HG03045 (cell line): ENCODE measurements around the gene SEC16A.
A peak's percentile ranks its signal among the peaks of the same experiment; 100 is the strongest.
"Not testable (repeated sequence)": the region's sequence is repeated elsewhere in the genome, so short reads cannot be mapped to it uniquely, and the experiment has no call there.

Source experiments
- ATAC-seq: cut with Tn5 transposase; IDR thresholded peaks from one replicate; pipeline ENCODE4 v1.9.1; 2021; ENCODE audit warnings: mild to moderate bottlenecking, moderate library complexity; ENCODE audit not compliant: unreplicated experiment

SEC16A gene

DNA sequence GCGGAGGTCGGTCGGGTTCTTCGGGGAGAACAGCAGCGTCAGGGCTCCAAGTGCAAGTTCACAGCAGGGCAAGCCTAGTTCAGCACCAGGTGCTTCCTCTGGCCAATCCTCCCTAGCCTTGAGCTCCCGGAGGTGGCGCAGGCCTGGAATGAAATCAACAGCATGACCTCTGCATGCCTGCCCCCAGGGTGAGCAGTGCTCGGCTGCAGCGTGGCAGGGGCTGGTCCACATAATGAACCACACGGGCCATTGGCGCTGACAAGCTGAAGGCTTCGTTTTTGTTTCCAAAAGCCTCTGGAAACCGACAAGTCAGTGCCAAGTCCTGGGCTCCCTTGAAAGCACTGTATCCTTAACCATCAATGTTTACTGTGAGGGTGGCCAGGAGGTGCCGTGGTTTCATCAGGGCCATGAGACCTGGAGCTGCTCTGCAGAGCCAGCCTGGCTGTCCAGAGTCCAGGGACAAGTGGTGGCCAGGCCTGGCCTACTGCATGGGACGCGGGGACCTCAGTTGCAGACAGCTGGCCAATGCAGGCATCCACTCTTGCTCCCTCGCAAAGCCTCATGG lies 41.1 kb downstream of the SEC16A start:
- ATAC-seq = no peak

DNA sequence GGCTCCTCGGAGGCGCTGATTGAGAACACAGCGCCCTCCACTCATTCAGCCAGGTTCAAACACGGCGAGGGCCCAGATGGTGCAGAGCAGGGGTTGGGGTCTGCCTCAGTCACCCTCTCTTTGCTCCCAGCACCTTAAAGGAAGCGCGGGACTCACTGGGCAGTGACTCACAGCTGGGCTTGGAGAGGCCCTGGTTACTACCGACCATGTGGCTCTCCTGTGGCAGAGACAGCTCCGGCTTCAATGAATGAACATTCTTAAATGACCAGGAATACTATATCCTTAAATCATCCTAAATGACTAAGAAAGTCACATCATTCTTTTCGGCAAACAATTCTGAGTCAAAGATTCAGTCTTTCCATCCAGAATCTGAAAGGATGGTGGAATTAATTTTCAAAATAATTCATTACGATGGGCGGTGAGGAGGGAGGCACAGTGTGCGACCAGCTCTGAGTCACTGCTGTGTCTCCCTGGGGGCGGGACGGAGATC lies 41.6 kb downstream of the SEC16A start:
- ATAC-seq = no peak

DNA sequence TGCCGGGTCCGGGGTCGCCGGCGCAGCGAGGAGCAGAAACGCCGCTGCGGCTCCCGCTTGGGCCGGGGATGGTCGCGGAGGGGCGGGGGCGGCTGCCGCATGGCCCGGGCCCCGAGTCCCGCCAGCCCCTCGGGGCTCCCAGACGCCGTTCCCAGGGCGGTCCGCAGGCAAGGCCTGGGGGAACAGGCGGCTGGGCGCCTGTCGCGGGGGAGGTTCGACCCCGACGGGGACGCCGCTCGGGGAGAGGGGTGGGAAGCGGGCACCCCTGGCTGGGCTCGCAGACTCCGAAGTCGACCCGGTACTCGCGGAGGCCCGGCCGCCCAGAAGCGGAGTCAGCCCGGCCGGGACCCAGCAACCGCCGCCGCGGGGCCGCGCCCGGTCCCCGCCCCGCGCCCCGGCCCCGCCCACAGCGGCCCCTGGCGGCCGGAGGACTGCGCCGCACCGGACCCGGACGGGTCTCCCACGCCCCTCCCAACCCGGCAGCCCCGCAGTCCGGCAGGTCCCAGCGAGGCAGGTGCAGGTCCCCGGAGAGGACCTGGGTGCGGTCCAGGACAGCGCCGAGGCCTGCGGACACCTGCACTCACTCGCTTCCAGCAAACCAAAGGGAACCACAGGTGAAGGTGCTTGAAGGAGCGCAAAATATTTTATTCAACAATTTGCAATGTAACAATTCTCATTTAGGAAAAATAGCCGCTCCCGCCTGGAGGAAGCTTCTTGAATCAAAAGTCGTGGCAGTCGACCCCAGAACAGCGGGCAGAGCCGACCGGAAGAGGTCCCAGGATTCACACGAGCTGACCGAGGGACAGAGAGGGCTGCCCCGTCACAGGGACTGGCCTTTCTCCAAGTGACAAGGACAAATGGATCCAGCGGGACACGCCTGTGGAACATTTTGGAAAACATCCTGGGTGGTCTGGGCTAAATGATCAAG lies 43.1 kb downstream of the SEC16A start, which contains the start of gene INPP5E:
Gene INPP5E (minus strand): TSS at position 365 of the 928 bp plus-strand sequence. CDS start 426 bp downstream, outside the sequence.
- peak; percentile 64 for ATAC-seq

DNA sequence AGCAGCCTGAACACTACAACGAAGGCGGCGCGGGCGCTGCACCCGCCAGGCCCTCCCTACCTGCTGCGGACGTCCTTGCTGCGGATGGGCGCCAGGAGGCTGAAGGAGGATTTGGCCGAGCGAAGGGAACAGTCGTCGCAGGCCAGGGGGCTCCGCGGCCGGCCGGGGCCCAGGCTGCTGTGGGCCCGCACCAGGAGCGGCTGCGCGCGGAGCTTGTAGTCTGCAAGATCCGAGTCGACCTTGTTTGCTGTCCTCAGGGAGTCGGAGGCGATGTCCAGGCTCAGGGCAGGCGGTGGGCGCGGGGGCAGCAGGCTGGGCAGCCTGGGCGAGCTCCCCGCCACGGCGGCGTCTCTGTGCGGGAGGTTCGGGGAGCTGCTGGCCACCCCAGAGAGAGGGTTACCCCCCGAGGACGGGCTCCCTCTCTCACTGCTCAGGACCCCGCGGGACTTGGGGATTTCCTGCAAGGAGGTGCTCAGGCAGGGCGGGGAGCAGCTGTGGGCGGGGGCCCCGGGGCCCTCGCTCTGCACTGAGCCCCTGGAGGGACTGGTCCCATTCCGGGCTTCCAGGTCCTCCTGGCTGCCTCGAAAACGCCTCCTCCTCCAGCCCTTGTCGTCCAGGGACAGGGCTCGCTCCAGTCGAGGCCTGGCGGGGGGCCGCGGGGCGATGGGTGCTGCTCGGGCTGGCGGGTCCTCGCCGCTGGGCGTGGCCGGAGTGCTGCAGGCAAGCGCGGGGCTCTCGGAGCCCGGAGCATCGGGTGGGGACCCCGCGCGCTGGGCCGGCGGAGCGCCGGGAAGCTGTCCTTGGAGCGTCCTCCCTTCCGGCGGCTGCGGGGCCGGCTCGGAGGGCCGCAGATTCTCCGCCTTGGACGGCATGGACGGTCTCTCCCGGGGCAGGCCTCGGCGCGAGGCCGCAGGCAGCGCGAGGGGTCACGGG lies 44.0 kb downstream of the SEC16A start:
- ATAC-seq = peak; percentile 38

DNA sequence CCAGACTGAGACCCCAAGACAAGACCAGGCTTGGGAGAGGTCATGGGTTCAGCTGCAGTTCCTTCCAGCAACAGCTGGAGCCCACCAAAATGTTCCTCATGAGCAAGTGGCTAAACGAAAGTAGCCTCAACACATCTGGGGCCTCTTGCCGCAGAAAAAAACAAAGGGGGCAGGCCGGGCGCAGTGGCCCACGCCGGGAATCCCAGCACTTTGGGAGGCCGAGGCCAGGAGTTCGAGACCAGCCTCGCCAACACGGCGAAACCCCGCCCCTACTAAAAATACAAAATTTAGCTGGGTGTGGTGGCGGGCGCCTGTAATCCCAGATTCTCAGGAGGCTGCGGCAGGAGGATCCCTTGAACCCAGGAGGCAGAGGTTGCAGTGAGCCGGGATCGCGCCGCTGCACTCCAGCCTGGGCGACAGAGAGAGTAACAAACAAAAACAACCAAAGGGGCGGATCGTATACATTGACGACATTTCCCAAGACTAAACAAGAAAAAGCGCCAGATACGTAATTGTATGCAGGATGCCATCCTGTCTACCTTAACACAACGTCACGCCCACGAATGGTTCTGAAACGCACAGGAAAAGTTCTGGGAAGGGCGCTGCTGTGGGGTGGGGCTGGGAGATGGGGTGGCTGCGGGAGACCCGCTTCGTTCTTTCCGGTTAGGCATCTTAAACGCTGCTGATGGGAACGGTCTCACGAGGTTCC lies 44.8 kb downstream of the SEC16A start:
- no peak for ATAC-seq

DNA sequence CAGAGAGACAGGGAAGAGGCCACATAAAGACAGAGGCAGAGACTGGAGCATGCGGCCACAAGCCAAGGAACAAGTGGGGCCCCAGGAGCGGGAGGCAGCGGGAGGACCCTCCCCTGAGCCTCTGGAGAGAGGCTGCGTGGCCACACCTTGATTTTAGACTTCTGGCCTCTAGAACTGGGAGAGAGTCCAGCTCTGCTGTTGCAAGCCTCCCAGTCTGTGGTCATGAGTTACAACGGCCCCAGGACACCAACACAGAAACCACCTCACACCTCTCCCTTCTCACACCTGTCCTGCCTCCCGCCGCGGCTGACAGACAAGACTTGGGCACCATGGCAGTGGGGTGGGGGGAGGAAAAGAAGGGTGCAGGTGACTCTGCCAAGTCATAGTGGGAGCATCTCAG lies 45.4 kb downstream of the SEC16A start:
- ATAC-seq = no peak

DNA sequence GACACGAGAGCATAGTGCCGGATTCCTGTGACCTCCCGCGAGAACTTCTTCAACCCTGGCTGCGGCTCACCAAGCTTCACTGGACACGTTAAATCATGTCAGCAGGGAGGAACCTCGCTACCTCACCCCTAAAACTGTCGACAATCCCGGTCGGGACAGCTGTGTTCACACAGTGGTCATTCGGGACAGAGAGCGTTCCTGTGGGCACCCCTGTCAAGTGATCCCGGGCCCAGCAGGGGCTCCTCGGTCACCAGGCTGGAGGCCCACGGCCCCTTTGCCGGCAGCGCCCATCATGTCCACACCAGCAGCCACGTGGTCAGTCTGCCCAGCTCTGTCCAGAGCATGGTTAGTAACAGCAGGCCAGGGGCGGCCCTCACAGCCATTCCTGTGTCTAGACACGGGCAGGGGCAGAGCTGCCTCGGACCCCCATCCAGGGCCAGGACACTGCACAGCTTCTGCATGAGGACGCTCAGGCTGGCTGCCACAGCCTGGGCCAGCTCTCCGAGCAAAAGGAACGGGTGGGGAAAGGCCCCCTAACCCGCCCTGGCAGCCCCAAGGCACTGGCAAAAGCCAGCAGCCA lies 46.7 kb downstream of the SEC16A start:
- no peak for ATAC-seq

DNA sequence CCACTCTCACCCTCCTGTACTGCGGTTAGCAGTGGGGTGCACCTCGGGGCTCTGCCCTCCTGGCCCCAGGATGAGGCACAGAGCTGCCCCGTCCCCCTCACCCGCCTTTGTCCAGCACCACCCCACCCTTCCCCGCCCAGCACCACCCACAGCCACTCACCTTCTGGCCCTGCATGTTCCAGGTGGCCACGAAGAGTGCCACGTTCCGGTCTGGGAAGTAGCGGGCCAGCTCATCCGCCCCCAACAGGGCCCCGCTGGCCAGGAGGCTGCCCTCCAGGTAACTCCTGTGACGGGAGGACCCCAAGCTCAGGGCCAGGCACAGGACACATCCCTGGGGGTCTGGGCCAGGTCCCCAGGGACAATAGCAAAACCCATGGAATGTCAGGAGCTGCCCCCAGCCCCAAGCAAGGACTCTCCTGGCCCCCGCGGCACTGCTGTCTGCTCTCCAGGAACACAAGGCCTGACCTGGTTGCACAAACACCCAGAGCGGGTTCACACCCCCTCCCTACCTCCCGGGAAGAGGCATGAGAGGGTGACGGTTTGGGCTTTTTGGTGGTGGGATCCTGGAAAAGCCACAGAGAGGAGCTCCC lies 48.2 kb downstream of the SEC16A start:
- no peak for ATAC-seq

DNA sequence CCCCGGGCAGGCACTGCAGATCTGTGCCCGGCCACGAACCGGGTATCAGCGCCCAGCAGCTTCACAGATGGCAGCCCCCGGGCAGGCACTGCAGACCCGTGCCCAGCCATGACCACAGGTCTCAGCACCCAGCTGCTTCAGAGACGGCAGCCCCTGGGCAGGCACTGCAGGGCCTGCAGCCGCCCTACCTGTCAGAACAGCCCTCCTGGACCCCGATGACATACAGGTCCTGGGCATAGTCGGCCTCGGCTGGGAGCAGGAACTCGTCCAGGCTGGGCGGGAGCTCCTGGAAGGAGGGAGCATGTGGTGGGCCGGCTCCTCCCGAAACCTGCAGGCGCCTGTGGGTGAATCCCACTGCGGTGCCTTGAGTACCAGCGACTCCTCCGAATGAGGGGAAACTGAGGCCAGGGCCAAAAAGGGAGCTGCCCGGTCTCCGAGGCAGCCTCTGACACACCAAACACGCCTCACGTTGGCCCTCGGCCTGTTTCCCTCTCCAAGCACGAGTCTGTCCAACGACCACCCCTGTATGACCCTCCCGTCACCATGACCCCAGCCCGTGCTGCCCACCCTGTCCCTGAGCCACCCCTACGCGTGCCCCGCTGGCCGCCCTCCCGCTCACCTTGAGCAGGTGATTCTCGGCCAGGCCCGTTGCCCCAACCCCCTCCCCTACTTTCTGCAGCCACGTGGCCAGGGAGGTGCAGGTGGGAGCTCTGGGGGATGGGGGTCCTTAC lies 48.8 kb downstream of the SEC16A start:
- ATAC-seq = no peak

DNA sequence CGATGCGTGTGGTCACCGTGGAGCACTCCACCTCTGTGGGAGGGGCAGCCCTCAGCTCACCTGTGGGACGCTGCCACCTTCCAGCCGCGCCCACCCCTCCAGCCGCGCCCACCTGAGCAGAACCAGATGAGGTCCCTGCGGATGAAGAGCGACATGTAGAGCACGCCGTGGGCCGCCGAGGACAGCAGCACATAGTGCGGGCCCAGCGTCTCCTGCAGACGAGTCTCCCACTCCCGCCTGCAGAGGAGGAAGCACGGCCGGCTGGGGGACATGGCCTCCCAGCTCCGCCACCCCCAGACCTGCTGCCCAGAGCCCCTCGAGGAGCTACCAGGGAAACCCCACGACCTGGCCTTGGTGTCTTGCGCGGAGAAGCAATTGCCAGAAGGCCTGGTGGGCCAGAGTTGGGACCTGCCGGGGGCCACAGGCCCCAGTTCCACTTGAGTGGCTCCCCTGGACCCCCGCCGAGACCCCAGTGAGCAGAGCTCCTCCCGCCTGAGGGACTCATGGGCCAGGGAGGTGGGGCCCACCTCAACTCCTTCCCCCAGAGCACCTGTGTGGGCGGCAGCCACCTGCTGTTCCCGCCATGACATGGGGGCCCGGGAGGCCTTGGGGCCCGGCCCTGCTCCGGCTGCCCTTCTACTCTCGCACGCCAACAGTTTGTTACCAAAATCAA lies 49.7 kb downstream of the SEC16A start:
- no peak for ATAC-seq

DNA sequence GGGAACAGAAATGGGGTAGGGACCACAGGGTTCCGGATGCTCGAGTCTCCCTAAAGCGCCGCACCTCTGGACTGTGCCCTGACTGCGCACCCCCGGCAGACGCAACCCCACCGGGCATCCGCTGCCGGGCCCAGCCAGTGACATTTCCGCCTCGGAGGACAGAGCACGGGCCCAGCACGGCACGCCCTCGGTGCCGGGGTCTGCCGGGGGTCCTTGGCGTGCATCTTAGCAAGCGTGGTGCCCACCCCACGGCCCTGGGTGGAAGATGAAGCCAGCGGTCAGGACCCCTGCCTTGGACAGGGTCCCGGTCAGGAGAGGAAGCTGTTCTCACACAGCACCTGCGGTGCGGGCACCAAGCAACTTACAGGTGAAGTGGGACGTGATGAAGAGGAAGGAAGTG lies 50.2 kb downstream of the SEC16A start:
- no peak for ATAC-seq

DNA sequence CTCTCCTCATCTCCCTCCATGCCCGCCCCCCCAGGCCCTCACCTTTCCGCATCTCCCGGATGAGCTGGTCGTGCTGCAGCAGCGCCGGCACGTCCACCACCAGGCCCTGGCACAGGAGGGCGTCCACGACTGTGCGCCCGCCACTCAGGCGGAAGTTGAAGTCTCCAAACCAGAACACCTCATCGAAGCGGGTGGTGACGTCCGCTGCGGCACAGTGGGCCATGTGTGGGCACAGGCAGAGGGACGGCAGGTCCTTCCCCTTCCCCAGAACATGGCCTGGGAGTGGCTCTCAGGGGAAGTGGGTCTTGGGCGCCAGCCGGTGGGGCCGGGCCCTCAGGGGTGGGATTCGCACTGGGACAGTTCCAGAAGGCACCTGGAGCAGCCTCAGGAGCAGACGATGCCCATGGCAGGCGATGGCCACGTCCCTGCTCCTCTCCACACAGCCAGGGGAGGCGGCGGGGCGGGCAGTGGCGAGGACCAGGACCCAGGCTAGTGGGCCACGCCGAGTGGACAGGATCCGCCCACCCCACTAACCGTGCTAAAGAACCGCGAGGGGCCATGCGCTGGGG lies 51.0 kb downstream of the SEC16A start:
- no peak for ATAC-seq

DNA sequence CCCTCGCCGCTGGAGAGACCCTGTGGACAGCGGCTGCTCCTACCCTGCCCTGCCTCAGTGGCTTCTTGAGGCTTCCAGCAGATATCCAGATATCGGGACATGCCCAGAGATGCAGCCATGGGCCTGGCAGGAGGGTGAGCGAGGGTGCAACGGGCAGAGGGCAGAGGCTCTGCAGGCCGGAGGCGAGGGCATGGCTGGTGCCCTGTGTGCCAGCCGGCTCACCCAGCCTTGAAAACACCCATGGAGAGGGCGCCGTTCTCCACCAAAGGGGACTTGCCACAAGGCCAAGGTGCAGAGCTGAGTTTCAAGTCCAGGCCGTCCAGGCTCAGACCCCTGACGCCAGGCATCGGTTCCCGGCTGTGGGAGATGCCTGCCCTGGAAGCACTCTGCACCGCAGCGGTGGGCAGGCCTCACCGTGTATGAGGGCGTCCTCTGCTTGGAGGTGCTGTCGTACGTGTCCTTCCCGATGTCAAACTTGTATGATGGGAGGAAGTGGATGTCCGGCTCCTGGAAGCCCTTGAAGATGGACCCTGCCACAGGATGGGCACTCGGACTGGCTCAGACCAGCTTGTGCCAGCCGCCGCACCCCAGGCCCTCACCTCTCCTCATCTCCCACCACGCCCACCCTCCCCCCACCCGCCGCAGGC lies 52.1 kb downstream of the SEC16A start:
- no peak for ATAC-seq

DNA sequence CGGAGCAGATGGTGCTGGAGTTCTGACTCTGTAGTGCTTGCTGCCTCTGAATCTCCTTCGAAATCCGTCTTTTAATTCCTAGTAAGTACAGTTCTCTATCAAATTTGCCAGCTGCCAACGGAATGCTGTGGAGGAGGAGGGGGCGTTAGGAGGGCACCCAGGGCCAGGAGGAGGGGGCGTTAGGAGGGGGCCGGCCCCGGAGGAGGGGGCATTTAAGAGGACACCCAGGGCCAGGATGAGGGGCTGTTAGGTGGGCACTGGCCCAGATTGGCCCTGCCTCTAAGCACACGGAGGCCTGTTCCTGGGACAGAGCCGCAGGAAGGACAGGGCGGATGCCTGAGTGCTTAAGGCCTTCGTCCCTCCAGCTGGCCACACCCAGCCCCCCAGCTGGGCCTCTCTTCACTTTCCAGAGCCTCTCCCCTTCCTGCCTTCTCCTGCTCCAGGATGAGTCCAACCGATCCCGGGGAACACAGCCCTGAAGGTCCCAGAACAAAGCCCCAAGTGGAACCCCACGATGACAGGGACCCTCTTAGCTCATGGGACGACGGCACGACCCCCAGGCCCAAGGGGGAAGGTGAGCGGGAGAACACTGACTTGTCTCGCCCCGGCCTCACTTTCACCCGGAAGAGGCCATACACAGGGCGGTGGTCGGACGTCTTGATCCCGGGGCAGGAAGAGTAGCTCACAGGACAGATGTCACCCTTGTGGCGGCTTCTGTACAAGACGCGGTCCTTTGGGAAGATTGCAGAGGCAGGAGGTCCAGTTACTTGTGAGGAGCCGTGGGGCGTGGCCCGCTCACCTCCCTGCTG lies 53.0 kb downstream of the SEC16A start:
- no peak for ATAC-seq

DNA sequence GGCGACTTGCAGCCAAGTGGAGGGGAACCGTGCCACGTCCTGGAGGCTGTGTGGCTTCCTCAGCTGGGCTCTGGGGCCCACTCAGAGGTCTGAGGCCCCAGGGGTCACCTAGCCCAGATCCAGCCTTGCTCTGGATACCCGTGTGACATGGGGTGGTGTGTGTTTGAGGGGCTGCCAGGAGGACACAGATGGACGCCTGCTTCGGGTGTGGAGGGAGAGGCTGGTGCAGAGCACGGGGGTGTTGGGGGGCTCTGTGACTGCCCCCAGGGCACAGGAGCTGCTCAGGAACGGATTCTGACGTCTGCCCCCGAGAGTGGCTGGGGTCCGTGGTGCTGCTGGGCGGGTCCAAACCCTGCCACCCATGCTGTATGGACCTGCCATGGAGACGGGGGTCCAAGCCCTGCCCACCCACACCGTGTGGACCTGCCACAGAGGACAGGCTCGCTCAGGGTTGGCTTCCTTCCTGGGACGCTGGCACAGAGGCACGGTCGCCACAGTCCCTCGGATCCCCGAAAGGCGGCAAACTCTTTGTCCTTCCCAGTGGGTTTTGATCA lies 53.7 kb downstream of the SEC16A start:
- ATAC-seq = no peak

DNA sequence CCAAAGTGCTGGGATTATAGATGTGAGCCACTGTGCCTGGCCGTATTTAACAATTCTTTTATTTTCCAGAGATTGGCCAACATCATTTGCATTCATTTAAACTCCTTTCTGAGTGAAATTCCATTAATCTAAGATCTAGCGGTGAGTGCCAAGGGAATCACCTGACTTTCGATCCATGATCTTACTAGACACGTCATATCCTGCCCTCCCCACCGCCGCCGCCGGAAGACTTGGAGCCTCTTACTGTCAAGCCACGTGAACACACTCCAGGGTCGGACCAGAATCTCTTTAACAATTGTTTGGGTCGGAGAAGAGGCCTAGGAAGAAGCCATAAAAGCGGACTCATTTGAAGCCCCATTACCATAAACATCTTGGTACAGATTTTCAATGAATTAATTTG lies 56.1 kb downstream of the SEC16A start:
- ATAC-seq = no peak

DNA sequence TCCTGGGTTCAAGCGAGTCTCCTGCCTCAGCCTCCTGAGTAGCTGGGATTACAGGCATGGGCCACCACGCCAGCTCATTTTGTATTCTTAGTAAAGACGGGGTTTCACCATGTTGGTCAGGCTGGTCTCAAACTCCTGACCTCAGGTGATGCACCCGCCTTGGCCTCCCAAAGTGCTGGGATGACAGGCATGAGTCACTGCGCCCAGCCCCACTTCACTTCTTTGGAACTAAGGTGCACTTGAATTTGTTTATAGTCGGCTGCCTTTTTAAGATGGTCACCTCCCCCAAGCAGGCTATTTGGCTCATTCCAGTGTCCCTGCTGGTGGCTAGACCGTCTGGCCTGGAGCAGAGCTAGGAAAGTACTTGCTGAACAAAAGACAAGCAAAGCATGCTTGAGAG lies 57.5 kb downstream of the SEC16A start:
- not testable (repeated sequence) for ATAC-seq
